ENCODE data around the gene ABHD18. TPM values are rescaled to one million over a fixed set of nuclear protein-coding genes. Genes with fewer than 3 reads are reported as not detected.
"Not testable (repeated sequence)": the region's sequence is repeated elsewhere in the genome, so short reads cannot be mapped to it uniquely, and the experiment has no call there.

The ABHD18 gene
- polyA plus RNA-seq, 3 donors: 6.1 to 9.5 (median 6.4) TPM

DNA sequence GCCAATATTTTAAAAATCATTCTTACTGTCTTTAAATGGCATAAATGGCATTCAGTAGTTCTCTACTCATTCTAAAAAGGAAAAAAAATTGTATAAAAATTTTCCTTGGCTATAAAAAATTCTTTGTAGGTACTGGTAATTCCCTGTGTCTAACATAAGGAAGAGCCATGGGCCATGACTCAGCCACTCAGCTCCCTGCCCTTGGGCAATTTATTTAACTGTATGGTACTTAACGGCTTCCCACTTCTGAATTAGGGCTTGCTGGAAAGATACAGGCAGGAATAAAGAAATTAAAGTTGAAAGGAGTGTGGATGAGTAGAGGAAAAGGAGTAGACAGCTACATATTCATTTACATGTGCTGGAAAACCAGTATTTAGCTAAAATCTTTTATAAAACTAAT, 30.6 kb downstream of the ABHD18 start:
- TF ChIP-seq, protein P1, sequence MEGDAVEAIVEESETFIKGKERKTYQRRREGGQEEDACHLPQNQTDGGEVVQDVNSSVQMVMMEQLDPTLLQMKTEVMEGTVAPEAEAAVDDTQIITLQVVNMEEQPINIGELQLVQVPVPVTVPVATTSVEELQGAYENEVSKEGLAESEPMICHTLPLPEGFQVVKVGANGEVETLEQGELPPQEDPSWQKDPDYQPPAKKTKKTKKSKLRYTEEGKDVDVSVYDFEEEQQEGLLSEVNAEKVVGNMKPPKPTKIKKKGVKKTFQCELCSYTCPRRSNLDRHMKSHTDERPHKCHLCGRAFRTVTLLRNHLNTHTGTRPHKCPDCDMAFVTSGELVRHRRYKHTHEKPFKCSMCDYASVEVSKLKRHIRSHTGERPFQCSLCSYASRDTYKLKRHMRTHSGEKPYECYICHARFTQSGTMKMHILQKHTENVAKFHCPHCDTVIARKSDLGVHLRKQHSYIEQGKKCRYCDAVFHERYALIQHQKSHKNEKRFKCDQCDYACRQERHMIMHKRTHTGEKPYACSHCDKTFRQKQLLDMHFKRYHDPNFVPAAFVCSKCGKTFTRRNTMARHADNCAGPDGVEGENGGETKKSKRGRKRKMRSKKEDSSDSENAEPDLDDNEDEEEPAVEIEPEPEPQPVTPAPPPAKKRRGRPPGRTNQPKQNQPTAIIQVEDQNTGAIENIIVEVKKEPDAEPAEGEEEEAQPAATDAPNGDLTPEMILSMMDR (IDR thresholded peaks at IDR 0.05): no peak
- Mint-ChIP-seq H3K9me3 (peaks cover 6 to 22% (median 14%) of the 10 kb centered on the region in 7 donors), H3K4me3 (no peak overlapping the region), H3K27me3 (ENCODE audit: low read depth in 3 of 3) (peaks cover 0 to 2% (median 0%) of the 10 kb centered on the region in 3 donors), H3K4me1 (peaks cover 30% of the 10 kb centered on the region), H3K36me3 (peaks cover 21 to 48% of the 10 kb centered on the region in 2 donors), H3K27ac (peak overlapping the region in 2 of 7 donors; percentile 36 to 58)
- no CpG with 5 or more reads among the region's 1 CpG for WGBS (ENCODE audit: insufficient coverage)
- no peaks in the 10 kb centered on the region for H3K79me2 ChIP-seq (ENCODE audit: insufficient read depth, low read length)
- H3K9me3 ChIP-seq (replicated peaks in 1 of 2; ENCODE audit: control insufficient read depth in 1 of 2, insufficient read depth in 1 of 2, low read length in 2 of 2): peaks cover 7 to 10% of the 10 kb centered on the region in 2 donors
- no peak overlapping the region for H3K4me3 ChIP-seq (replicated peaks in 1 of 3; ENCODE audit: low read depth in 2 of 3, low read length in 3 of 3)
- H3K4me2 ChIP-seq (replicated peaks; ENCODE audit: extremely low read depth, low read length, poor library complexity, severe bottlenecking): no peak overlapping the region
- no peak overlapping the region for H3K9ac ChIP-seq (ENCODE audit: insufficient read depth, low read length, poor library complexity, severe bottlenecking)
- peaks cover 0 to 37% of the 10 kb centered on the region in 2 donors for H3K36me3 ChIP-seq (replicated peaks in 1 of 2; ENCODE audit: control insufficient read depth in 1 of 2, insufficient read depth in 2 of 2, low read length in 2 of 2)
- DNase-seq: no peak
- intact Hi-C loops (cut with micrococcal nuclease): no loop called here
- H2AFZ ChIP-seq (ENCODE audit: insufficient read depth, low read depth, low read length, poor library complexity, severe bottlenecking): no peak overlapping the region
- H3K27ac ChIP-seq (ENCODE audit: low read depth in 1 of 2, low read length in 2 of 2): no peak overlapping the region
- peaks cover 10 to 20% of the 10 kb centered on the region in 2 donors for H3K4me1 ChIP-seq (ENCODE audit: control insufficient read depth in 1 of 2, insufficient read depth in 2 of 2, low read length in 2 of 2)
- H4K20me1 ChIP-seq (ENCODE audit: insufficient read depth, low read length): no peaks in the 10 kb centered on the region
- no peaks in the 10 kb centered on the region for H3K27me3 ChIP-seq (ENCODE audit: control insufficient read depth in 2 of 2, insufficient read depth in 2 of 2, low read length in 2 of 2)

DNA sequence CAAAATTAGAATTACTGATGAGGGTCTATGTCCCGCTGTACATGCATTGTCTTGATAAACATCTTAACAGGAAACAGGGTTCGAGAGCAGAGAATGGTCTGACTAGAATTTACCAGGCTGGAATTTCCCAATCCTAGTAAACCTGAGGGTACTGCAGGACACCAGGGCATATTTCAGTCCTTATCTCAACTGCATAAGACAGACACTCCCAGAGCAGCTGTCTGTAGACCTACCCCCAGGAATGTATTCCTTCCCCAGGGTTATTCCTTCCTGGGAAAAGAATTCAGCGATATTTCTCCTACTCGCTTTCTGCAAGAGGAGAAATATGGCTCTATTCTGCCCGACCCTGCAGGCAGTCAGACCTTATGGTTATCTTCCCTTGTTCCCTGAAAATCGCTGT, 31.3 kb downstream of the ABHD18 start:
- Mint-ChIP-seq H3K36me3 (peaks cover 19 to 43% of the 10 kb centered on the region in 2 donors), H3K9me3 (peaks cover 6 to 22% (median 14%) of the 10 kb centered on the region in 7 donors), H3K27ac (peak overlapping the region in 2 of 7 donors; percentile 10 to 58), H3K4me1 (peaks cover 30% of the 10 kb centered on the region)
- H3K4me3 Mint-ChIP-seq; intact Hi-C loops (cut with micrococcal nuclease); H4K20me1 ChIP-seq (ENCODE audit: insufficient read depth, low read length); H2AFZ ChIP-seq (ENCODE audit: insufficient read depth, low read depth, low read length, poor library complexity, severe bottlenecking); DNase-seq; H3K4me3 ChIP-seq (replicated peaks in 1 of 3; ENCODE audit: low read depth in 2 of 3, low read length in 3 of 3); H3K27me3 Mint-ChIP-seq (ENCODE audit: low read depth in 3 of 3); H3K27ac ChIP-seq (ENCODE audit: low read depth in 1 of 2, low read length in 2 of 2); H3K4me2 ChIP-seq (replicated peaks; ENCODE audit: extremely low read depth, low read length, poor library complexity, severe bottlenecking); H3K27me3 ChIP-seq (ENCODE audit: control insufficient read depth in 2 of 2, insufficient read depth in 2 of 2, low read length in 2 of 2); H3K79me2 ChIP-seq (ENCODE audit: insufficient read depth, low read length); H3K9ac ChIP-seq (ENCODE audit: insufficient read depth, low read length, poor library complexity, severe bottlenecking): not testable (repeated sequence)
- H3K4me1 ChIP-seq (ENCODE audit: control insufficient read depth in 1 of 2, insufficient read depth in 2 of 2, low read length in 2 of 2): peaks cover 10 to 20% of the 10 kb centered on the region in 2 donors
- H3K9me3 ChIP-seq (replicated peaks in 1 of 2; ENCODE audit: control insufficient read depth in 1 of 2, insufficient read depth in 1 of 2, low read length in 2 of 2): peaks cover 7 to 10% of the 10 kb centered on the region in 2 donors
- H3K36me3 ChIP-seq (replicated peaks in 1 of 2; ENCODE audit: control insufficient read depth in 1 of 2, insufficient read depth in 2 of 2, low read length in 2 of 2): peaks cover 0 to 30% of the 10 kb centered on the region in 2 donors
- 100% methylated on average over 5 of the region's 6 CpGs for WGBS (ENCODE audit: insufficient coverage)

All from CD14-positive monocyte (primary cell).